ENCODE measurements around the gene LSP1.

LSP1 gene

DNA sequence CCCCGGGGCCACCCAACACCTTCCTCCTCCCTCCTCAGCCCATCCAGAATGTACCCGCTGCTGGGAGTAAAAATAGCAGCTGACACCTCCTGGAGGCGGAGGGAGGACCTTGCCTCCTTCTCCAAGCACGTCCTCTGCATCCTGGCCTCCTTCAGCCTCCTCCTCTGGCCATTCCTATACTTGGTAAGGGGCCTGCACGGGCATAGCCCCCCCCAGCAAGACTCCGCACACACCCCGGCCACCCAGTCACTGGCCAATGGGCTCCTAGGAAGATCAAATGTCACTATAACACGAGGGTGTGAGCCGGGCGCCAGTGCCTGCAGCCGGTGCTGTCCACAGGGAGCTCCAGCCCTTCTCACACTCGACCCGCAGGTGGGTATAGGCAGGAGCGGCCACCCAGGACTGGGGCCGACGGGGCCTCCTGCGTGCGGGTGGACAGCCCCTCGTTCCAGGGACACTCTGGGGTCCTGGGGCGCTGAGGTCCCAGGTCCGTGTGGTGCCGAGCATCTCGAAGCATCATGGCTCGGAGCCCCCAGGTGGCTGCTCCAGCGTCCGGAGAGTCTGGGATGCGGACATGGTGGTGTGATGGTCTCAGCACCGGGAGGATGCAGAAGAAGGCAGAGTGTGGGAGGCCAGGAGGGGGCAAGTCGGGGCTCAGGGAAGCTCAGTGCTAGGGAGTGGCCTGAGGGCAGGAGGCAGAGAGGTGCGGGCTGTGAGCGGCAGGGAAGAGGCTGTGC is 66.7 kb downstream of the LSP1 start, which contains the start of gene TNNT3:
Gene TNNT3, plus strand, starts transcription at position 313 of the 737 bp plus-strand sequence. CDS start 3,172 bp downstream, outside the sequence.
- H3K14ac ChIP-seq (ENCODE audit: low read length), result no peak within 1 kb of the TSS

DNA sequence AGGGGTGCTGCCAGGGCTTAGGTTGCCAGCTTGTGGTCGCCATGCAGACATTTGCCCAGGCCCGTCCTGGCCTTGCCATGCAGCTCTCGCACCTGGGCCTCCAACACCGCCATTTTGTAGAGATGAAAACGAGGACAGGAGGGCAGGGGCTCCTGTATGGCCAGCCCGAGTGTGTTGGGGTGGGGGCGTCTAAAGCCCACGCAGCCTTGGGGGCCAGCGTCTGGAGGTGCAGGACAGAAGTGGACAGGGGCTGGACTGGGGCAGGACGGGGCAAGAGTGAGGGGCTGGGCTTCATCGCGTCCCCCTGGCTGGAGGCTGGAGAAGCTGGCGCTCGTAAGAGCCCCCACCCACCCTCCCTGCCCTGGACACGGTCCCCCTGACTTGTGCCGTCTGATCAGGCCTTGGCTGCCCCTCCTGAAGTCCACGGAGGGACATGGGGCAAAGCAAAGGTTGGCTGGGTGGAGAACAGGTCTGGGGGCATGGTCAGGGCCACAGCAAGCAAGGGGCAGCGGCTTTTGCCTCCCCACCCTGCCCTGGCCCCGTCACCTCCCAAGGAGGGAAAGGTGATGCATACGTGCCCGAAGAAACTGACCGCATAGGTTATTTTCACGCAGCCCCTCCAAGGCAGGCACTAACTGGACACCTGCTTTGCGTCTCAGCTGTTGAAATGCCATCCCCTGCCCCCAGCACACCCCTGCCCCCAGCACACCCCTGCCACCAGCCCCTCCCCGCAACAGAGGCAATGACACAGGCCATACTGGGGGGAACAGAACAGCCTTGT is 67.4 kb downstream of the LSP1 start:
- no peaks in the 10 kb centered on the region for H3K79me1 ChIP-seq (ENCODE audit: low read length)
- H4K91ac ChIP-seq (ENCODE audit: low read depth, low read length), result no peak overlapping the region
- no peaks in the 10 kb centered on the region for H3K36me3 ChIP-seq (ENCODE audit: control insufficient read depth in 1 of 2, insufficient read depth in 2 of 2, low read length in 2 of 2)
- WGBS (ENCODE audit: extremely low coverage, insufficient coverage, insufficient read length), result no CpG with 5 or more reads among the region's 25 CpGs
- H3K14ac ChIP-seq (ENCODE audit: low read length), result no peak overlapping the region
- no peak overlapping the region for H3K27ac ChIP-seq (ENCODE audit: low read depth, low read length)
- H3K18ac ChIP-seq (ENCODE audit: low read length), result no peak overlapping the region
- H2BK5ac ChIP-seq (ENCODE audit: low read depth, low read length, poor library complexity), result no peak overlapping the region
- H2AK5ac ChIP-seq (ENCODE audit: low read length), result no peak overlapping the region
- H3K4me3 ChIP-seq (ENCODE audit: low read depth, low read length), result peak overlapping the region; percentile 34
- H3K9ac ChIP-seq (ENCODE audit: low read length), result no peak overlapping the region
- H3K23ac ChIP-seq (ENCODE audit: low read length), result no peak overlapping the region
- no peak overlapping the region for H4K8ac ChIP-seq (ENCODE audit: low read depth, low read length)
- no peaks in the 10 kb centered on the region for H3K79me2 ChIP-seq (ENCODE audit: control insufficient read depth, insufficient read depth, low read length, poor library complexity)
- H2BK12ac ChIP-seq (ENCODE audit: low read length), result no peak overlapping the region
- H2AFZ ChIP-seq (ENCODE audit: insufficient read depth, low read length, poor library complexity), result no peak overlapping the region
- H3K4ac ChIP-seq (ENCODE audit: low read depth, low read length), result no peak overlapping the region
- H3K4me2 ChIP-seq (ENCODE audit: low read length), result no peak overlapping the region
- DNase-seq, result no peak
- no peak overlapping the region for H4K12ac ChIP-seq (ENCODE audit: low read depth, low read length)
- H3K9me3 ChIP-seq (ENCODE audit: insufficient read depth, low read depth, low read length), result no peaks in the 10 kb centered on the region
- peaks cover 0 to 2% of the 10 kb centered on the region in 2 experiments for H3K4me1 ChIP-seq (ENCODE audit: control insufficient read depth in 1 of 2, insufficient read depth in 2 of 2, low read length in 2 of 2)
- no peak overlapping the region for H2BK120ac ChIP-seq (ENCODE audit: insufficient read depth, low read length, poor library complexity)
- H3K27me3 ChIP-seq (ENCODE audit: insufficient read depth, low read length), result no peaks in the 10 kb centered on the region

More for the DNA sequence above, 66.7 kb downstream of the LSP1 start, which contains the start of gene TNNT3:
- Histone ChIP-seq H2BK12ac (ENCODE audit: low read length) (no peak within 1 kb of the TSS), H3K27ac (ENCODE audit: low read depth, low read length) (no peak within 1 kb of the TSS), H2BK120ac (ENCODE audit: insufficient read depth, low read length, poor library complexity) (no peak within 1 kb of the TSS), H3K9me3 (ENCODE audit: insufficient read depth, low read depth, low read length) (no peaks in the 10 kb centered on the region), H3K4ac (ENCODE audit: low read depth, low read length) (no peak within 1 kb of the TSS), H2BK5ac (ENCODE audit: low read depth, low read length, poor library complexity) (no peak within 1 kb of the TSS), H3K79me2 (ENCODE audit: control insufficient read depth, insufficient read depth, low read length, poor library complexity) (no peaks in the 10 kb centered on the region), H3K23ac (ENCODE audit: low read length) (no peak within 1 kb of the TSS), H3K27me3 (ENCODE audit: insufficient read depth, low read length) (no peaks in the 10 kb centered on the region), H4K91ac (ENCODE audit: low read depth, low read length) (no peak within 1 kb of the TSS), H3K4me1 (ENCODE audit: control insufficient read depth in 1 of 2, insufficient read depth in 2 of 2, low read length in 2 of 2) (peaks cover 0 to 2% of the 10 kb centered on the region in 2 experiments), H3K9ac (ENCODE audit: low read length) (no peak within 1 kb of the TSS), H4K8ac (ENCODE audit: low read depth, low read length) (no peak within 1 kb of the TSS), H2AFZ (ENCODE audit: insufficient read depth, low read length, poor library complexity) (no peak within 1 kb of the TSS), H2AK5ac (ENCODE audit: low read length) (no peak within 1 kb of the TSS), H3K36me3 (ENCODE audit: control insufficient read depth in 1 of 2, insufficient read depth in 2 of 2, low read length in 2 of 2) (no peaks in the 10 kb centered on the region), H3K18ac (ENCODE audit: low read length) (no peak within 1 kb of the TSS), H3K4me2 (ENCODE audit: low read length) (no peak within 1 kb of the TSS), H4K12ac (ENCODE audit: low read depth, low read length) (no peak within 1 kb of the TSS), H3K79me1 (ENCODE audit: low read length) (no peaks in the 10 kb centered on the region), H3K4me3 (ENCODE audit: low read depth, low read length) (peak within 1 kb of the TSS; percentile 34)
- no peak for DNase-seq
- WGBS (ENCODE audit: extremely low coverage, insufficient coverage, insufficient read length), result no CpG with 5 or more reads among the region's 31 CpGs

GRCh38 chr11:1920909-1921573 is 68.2 kb downstream of the LSP1 start:
- Histone ChIP-seq H3K36me3 (ENCODE audit: control insufficient read depth in 1 of 2, insufficient read depth in 2 of 2, low read length in 2 of 2) (no peaks in the 10 kb centered on the region), H3K4me2 (ENCODE audit: low read length) (no peak overlapping the region), H4K8ac (ENCODE audit: low read depth, low read length) (no peak overlapping the region), H3K9me3 (ENCODE audit: insufficient read depth, low read depth, low read length) (no peaks in the 10 kb centered on the region), H3K18ac (ENCODE audit: low read length) (no peak overlapping the region), H3K4me1 (ENCODE audit: control insufficient read depth in 1 of 2, insufficient read depth in 2 of 2, low read length in 2 of 2) (peaks cover 0 to 2% of the 10 kb centered on the region in 2 experiments), H2BK5ac (ENCODE audit: low read depth, low read length, poor library complexity) (no peak overlapping the region), H3K23ac (ENCODE audit: low read length) (no peak overlapping the region), H2AFZ (ENCODE audit: insufficient read depth, low read length, poor library complexity) (no peak overlapping the region), H3K79me1 (ENCODE audit: low read length) (no peaks in the 10 kb centered on the region), H4K91ac (ENCODE audit: low read depth, low read length) (no peak overlapping the region), H4K12ac (ENCODE audit: low read depth, low read length) (no peak overlapping the region), H2AK5ac (ENCODE audit: low read length) (no peak overlapping the region), H3K4ac (ENCODE audit: low read depth, low read length) (no peak overlapping the region), H3K79me2 (ENCODE audit: control insufficient read depth, insufficient read depth, low read length, poor library complexity) (no peaks in the 10 kb centered on the region), H3K4me3 (ENCODE audit: low read depth, low read length) (no peak overlapping the region), H3K27me3 (ENCODE audit: insufficient read depth, low read length) (no peaks in the 10 kb centered on the region), H2BK120ac (ENCODE audit: insufficient read depth, low read length, poor library complexity) (no peak overlapping the region), H3K9ac (ENCODE audit: low read length) (no peak overlapping the region), H2BK12ac (ENCODE audit: low read length) (no peak overlapping the region), H3K27ac (ENCODE audit: low read depth, low read length) (no peak overlapping the region), H3K14ac (ENCODE audit: low read length) (no peak overlapping the region)
- DNase-seq, result no peak
- no CpG with 5 or more reads among the region's 21 CpGs for whole genome bisulfite sequencing (ENCODE audit: extremely low coverage, insufficient coverage, insufficient read length)

DNA sequence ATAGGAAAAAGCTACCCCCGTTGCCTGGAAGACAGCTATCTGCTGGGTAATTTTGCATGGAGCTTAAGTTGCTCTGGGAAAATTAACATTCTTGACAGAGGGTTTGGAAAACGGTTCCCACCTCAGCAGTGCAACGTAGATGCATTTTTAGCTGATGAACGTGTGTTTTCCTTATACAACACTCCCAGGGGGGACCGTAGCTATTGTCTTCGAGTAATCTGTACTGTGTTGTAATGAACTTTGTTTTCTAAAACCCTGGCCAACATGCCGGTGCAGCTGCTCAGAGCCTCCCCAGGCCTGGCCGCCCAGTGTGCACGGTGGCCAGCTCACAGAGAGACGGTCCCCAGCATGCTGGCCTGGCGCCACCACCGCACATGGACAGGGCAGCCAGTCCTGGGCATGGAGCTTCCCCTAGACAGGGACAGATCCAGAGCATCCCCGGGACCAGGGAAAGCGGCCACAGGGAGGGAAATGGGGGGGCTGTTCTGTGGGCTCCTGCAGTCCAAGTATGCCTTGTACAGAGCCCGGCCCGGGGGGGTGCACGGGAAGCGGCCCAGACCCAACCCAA is 68.8 kb downstream of the LSP1 start:
- DNase-seq, result no peak
- no peak overlapping the region for H4K12ac ChIP-seq (ENCODE audit: low read depth, low read length)
- no peak overlapping the region for H3K4me2 ChIP-seq (ENCODE audit: low read length)
- H3K4me1 ChIP-seq (ENCODE audit: control insufficient read depth in 1 of 2, insufficient read depth in 2 of 2, low read length in 2 of 2), result peaks cover 5 to 6% of the 10 kb centered on the region in 2 experiments
- no peaks in the 10 kb centered on the region for H3K27me3 ChIP-seq (ENCODE audit: insufficient read depth, low read length)
- no peak overlapping the region for H3K9ac ChIP-seq (ENCODE audit: low read length)
- no peak overlapping the region for H3K14ac ChIP-seq (ENCODE audit: low read length)
- no CpG with 5 or more reads among the region's 18 CpGs for WGBS (ENCODE audit: extremely low coverage, insufficient coverage, insufficient read length)
- H3K4me3 ChIP-seq (ENCODE audit: low read depth, low read length), result no peak overlapping the region
- H2BK12ac ChIP-seq (ENCODE audit: low read length), result no peak overlapping the region
- H4K91ac ChIP-seq (ENCODE audit: low read depth, low read length), result no peak overlapping the region
- no peak overlapping the region for H2BK120ac ChIP-seq (ENCODE audit: insufficient read depth, low read length, poor library complexity)
- H2AFZ ChIP-seq (ENCODE audit: insufficient read depth, low read length, poor library complexity), result no peak overlapping the region
- no peaks in the 10 kb centered on the region for H3K9me3 ChIP-seq (ENCODE audit: insufficient read depth, low read depth, low read length)
- no peak overlapping the region for H4K8ac ChIP-seq (ENCODE audit: low read depth, low read length)
- H3K36me3 ChIP-seq (ENCODE audit: control insufficient read depth in 1 of 2, insufficient read depth in 2 of 2, low read length in 2 of 2), result no peaks in the 10 kb centered on the region
- H3K27ac ChIP-seq (ENCODE audit: low read depth, low read length), result no peak overlapping the region
- no peak overlapping the region for H2AK5ac ChIP-seq (ENCODE audit: low read length)
- peaks cover 2% of the 10 kb centered on the region for H3K79me1 ChIP-seq (ENCODE audit: low read length)
- no peaks in the 10 kb centered on the region for H3K79me2 ChIP-seq (ENCODE audit: control insufficient read depth, insufficient read depth, low read length, poor library complexity)
- no peak overlapping the region for H3K18ac ChIP-seq (ENCODE audit: low read length)
- no peak overlapping the region for H3K4ac ChIP-seq (ENCODE audit: low read depth, low read length)
- no peak overlapping the region for H2BK5ac ChIP-seq (ENCODE audit: low read depth, low read length, poor library complexity)
- no peak overlapping the region for H3K23ac ChIP-seq (ENCODE audit: low read length)
